ENCODE measurements around the gene SH2D1A.
A peak's percentile ranks its signal among the peaks of the same experiment; 100 is the strongest.

The SH2D1A gene

DNA sequence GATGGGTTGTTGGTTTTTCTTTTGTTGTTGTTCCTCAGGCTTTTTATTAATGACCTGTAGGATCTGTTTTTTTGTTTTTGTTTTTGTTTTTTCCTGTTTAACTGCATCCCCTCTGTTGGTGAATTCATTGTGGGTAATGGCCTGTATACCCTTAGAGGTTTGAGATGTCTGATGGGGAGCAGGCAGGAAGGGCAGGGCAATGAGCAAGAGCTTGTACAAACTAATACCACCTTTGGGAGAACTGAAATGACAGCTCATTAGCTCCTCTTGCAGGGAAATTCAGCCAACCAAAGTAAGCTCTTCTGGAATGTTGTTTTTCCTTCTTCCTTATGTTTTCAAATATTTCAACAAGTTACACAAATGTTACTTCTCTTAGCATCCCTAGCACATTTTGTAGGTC, 23.4 kb downstream of the SH2D1A start:
- Histone ChIP-seq H4K20me1 (ENCODE audit: insufficient read depth, low read length, poor library complexity, severe bottlenecking) (peaks cover 2% of the 10 kb centered on the region), H3K4me2 (ENCODE audit: low read depth, low read length, poor library complexity, severe bottlenecking) (no peak overlapping the region), H3K36me3 (ENCODE audit: insufficient read depth, low read length) (peaks cover 87% of the 10 kb centered on the region), H3F3A (ENCODE audit: low read depth) (no peaks in the 10 kb centered on the region; the same call in 1 of the 2 replicates), H3K4me1 (ENCODE audit: insufficient read depth, low read length, poor library complexity, severe bottlenecking) (peaks cover 23% of the 10 kb centered on the region), H3K4me3 (ENCODE audit: low read length, poor library complexity, severe bottlenecking) (no peak overlapping the region), H2AFZ (ENCODE audit: low read length) (no peak overlapping the region), H3K27me3 (ENCODE audit: insufficient read depth, low read length, poor library complexity, severe bottlenecking) (no peaks in the 10 kb centered on the region), H3K9me3 (ENCODE audit: insufficient read depth, low read depth, low read length) (no peaks in the 10 kb centered on the region), H3K9me2 (replicated peaks; ENCODE audit: low read depth, low read length) (no peaks in the 10 kb centered on the region), H3K79me2 (ENCODE audit: insufficient read depth, low read length) (peaks cover 57% of the 10 kb centered on the region), H3K9ac (ENCODE audit: low read depth, low read length, poor library complexity, severe bottlenecking) (no peak overlapping the region)
- no peak for TF ChIP-seq EZH2phosphoT487 (IDR thresholded peaks at IDR 0.05; ENCODE audit: borderline replicate concordance)
- TF ChIP-seq, protein P1, sequence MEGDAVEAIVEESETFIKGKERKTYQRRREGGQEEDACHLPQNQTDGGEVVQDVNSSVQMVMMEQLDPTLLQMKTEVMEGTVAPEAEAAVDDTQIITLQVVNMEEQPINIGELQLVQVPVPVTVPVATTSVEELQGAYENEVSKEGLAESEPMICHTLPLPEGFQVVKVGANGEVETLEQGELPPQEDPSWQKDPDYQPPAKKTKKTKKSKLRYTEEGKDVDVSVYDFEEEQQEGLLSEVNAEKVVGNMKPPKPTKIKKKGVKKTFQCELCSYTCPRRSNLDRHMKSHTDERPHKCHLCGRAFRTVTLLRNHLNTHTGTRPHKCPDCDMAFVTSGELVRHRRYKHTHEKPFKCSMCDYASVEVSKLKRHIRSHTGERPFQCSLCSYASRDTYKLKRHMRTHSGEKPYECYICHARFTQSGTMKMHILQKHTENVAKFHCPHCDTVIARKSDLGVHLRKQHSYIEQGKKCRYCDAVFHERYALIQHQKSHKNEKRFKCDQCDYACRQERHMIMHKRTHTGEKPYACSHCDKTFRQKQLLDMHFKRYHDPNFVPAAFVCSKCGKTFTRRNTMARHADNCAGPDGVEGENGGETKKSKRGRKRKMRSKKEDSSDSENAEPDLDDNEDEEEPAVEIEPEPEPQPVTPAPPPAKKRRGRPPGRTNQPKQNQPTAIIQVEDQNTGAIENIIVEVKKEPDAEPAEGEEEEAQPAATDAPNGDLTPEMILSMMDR (conservative IDR thresholded peaks at IDR 0.05; ENCODE audit: low read length): no peak

DNA sequence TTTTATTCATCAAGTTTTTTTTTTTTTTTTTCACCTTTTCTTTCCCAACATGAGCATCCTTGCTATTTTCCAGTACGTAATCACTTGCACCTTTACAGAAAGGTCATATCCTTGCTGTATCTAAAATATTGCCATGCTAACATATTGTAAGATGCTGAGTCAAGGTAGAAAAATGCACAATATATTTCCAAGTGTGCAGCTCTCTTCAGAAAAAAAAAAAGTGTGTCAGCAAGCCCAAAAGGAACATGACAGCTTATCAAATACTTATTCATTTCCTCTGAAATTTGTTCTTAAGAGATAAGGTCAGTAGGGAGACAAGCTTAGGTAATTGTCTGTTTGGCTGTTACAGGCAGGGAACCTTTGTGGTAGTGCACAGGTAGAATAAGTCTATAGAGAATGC, 27.0 kb downstream of the SH2D1A start:
- Histone ChIP-seq H3K4me1 (ENCODE audit: insufficient read depth, low read length, poor library complexity, severe bottlenecking) (peaks cover 52% of the 10 kb centered on the region), H4K20me1 (ENCODE audit: insufficient read depth, low read length, poor library complexity, severe bottlenecking) (peaks cover 2% of the 10 kb centered on the region), H3K9me2 (replicated peaks; ENCODE audit: low read depth, low read length) (no peaks in the 10 kb centered on the region), H3K9me3 (ENCODE audit: insufficient read depth, low read depth, low read length) (no peaks in the 10 kb centered on the region), H3K27me3 (ENCODE audit: insufficient read depth, low read length, poor library complexity, severe bottlenecking) (no peaks in the 10 kb centered on the region), H3K4me3 (ENCODE audit: low read length, poor library complexity, severe bottlenecking) (no peak overlapping the region), H3F3A (ENCODE audit: low read depth) (no peaks in the 10 kb centered on the region; the same call in 1 of the 2 replicates), H3K36me3 (ENCODE audit: insufficient read depth, low read length) (peaks cover 58% of the 10 kb centered on the region), H3K4me2 (ENCODE audit: low read depth, low read length, poor library complexity, severe bottlenecking) (no peak overlapping the region), H2AFZ (ENCODE audit: low read length) (no peak overlapping the region), H3K79me2 (ENCODE audit: insufficient read depth, low read length) (peaks cover 23% of the 10 kb centered on the region), H3K9ac (ENCODE audit: low read depth, low read length, poor library complexity, severe bottlenecking) (no peak overlapping the region)
- no peak for TF ChIP-seq EZH2phosphoT487 (IDR thresholded peaks at IDR 0.05; ENCODE audit: borderline replicate concordance)
- TF ChIP-seq, protein P1 (conservative IDR thresholded peaks at IDR 0.05; ENCODE audit: low read length): no peak

DNA sequence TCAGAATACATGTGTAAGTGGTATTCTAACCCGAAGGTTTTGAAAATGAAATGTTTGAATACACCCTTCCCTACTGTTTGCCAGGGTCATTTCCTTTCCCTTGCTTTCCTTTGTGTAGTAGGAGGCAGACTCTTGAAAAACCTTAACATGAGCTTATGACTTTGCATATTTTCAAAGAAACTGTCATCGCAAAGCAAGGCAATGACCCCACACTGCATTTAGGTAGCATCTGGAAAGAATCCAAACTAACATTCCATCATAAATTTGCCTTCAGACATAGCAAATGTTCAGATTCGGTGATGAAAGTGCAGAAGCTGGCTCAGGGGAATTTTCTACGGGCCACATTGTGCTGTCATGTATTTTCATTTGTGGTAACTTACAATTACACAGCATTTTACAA, 32.3 kb downstream of the SH2D1A start:
- H3K36me3 ChIP-seq (ENCODE audit: insufficient read depth, low read length): peaks cover 7% of the 10 kb centered on the region; the same call in 1 of the 2 replicates
- no peaks in the 10 kb centered on the region for H3K27me3 ChIP-seq (ENCODE audit: insufficient read depth, low read length, poor library complexity, severe bottlenecking)
- peak overlapping the region; percentile 34 for H3K4me3 ChIP-seq (ENCODE audit: low read length, poor library complexity, severe bottlenecking)
- no peaks in the 10 kb centered on the region for H3K9me3 ChIP-seq (ENCODE audit: insufficient read depth, low read depth, low read length)
- H3F3A ChIP-seq (ENCODE audit: low read depth): peaks cover 5% of the 10 kb centered on the region; the same call in 1 of the 2 replicates
- peaks cover 3% of the 10 kb centered on the region; the same call in 1 of the 2 replicates for H3K79me2 ChIP-seq (ENCODE audit: insufficient read depth, low read length)
- no peak overlapping the region for H2AFZ ChIP-seq (ENCODE audit: low read length)
- H3K9me2 ChIP-seq (replicated peaks; ENCODE audit: low read depth, low read length): no peaks in the 10 kb centered on the region
- H4K20me1 ChIP-seq (ENCODE audit: insufficient read depth, low read length, poor library complexity, severe bottlenecking): no peaks in the 10 kb centered on the region
- peak overlapping the region; percentile 69 for H3K9ac ChIP-seq (ENCODE audit: low read depth, low read length, poor library complexity, severe bottlenecking)
- no peak for TF ChIP-seq EZH2phosphoT487 (IDR thresholded peaks at IDR 0.05; ENCODE audit: borderline replicate concordance)
- TF ChIP-seq, protein P1 (conservative IDR thresholded peaks at IDR 0.05; ENCODE audit: low read length): no peak
- H3K4me2 ChIP-seq (ENCODE audit: low read depth, low read length, poor library complexity, severe bottlenecking): peak overlapping the region; percentile 67
- H3K4me1 ChIP-seq (ENCODE audit: insufficient read depth, low read length, poor library complexity, severe bottlenecking): peaks cover 73% of the 10 kb centered on the region
